ENCODE data around the gene CHCHD3.

GRCh38 chr7:132837529-132837928 is 244.4 kb downstream of the CHCHD3 start:
- TF ChIP-seq CTCF (optimal IDR thresholded peaks at IDR 0.05 in 1 of 3, IDR thresholded peaks at IDR 0.05 in 1 of 3, conservative IDR thresholded peaks at IDR 0.05 in 1 of 3; ENCODE audit: extremely low read depth in 1 of 3, insufficient read depth in 2 of 3, low read length in 3 of 3): no peak
- TF ChIP-seq EZH2 (IDR thresholded peaks at IDR 0.05; ENCODE audit: low read length): no peak
